BE2C (cell line): ENCODE measurements around the gene RBM44.
"Not testable (repeated sequence)": the region's sequence is repeated elsewhere in the genome, so short reads cannot be mapped to it uniquely, and the experiment has no call there.

Source experiments
- DNase-seq: peaks from one replicate; pipeline ENCODE4 v3.0.0-alpha.2; 2020
- H3K27me3 ChIP-seq: fragments of 250-450 bp; sonication (Bioruptor Pico); 2 replicates; pipeline ENCODE4 v1.5.1; 2020; ENCODE audit warnings: mild to moderate bottlenecking
- H3K36me3 ChIP-seq: fragments of 250-450 bp; sonication (Bioruptor Pico); 2 replicates; pipeline ENCODE4 v1.5.1; 2020; ENCODE audit warnings: mild to moderate bottlenecking
- H3K4me1 ChIP-seq: fragments of 250-450 bp; sonication (Bioruptor Pico); 2 replicates; pipeline ENCODE4 v1.5.1; 2020
- H3K4me3 ChIP-seq: 2 replicates; pipeline ENCODE4 v1.5.1; 2011; ENCODE audit warnings: low read depth, low read length
- H3K9me3 ChIP-seq: fragments of 250-450 bp; sonication (Bioruptor Pico); 2 replicates; pipeline ENCODE4 v1.5.1; 2020
- CTCF ChIP-seq: IDR thresholded peaks from 2 replicates; pipeline ENCODE4 v1.5.1; 2012; ENCODE audit warnings: mild to moderate bottlenecking, low read depth, low read length

Gene RBM44

DNA sequence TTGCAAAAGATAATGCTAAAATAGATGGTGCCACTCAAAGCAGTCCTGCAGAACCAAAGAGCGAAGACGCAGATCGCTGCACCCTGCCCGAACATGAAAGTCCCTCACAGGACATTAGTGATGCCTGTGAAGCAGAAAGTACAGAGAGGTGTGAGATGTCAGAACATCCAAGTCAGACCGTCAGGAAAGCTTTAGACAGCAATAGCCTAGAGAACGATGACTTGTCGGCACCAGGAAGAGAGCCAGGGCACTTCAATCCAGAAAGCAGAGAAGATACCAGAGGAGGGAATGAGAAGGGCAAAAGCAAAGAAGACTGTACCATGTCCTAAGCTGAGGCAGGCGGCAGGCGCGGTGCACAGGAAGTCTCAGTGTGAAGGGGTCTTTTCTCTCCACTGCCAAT is 34.8 kb upstream of the RBM44 start:
- peaks cover 31% of the 10 kb centered on the region for H3K36me3 ChIP-seq

GRCh38 chr2:237765122-237765521 is 33.5 kb upstream of the RBM44 start:
- not testable (repeated sequence) for H3K4me1 ChIP-seq, H3K4me3 ChIP-seq, H3K9me3 ChIP-seq, H3K27me3 ChIP-seq, DNase-seq
- H3K36me3 ChIP-seq, result peaks cover 26% of the 10 kb centered on the region

More for the DNA sequence above, 34.8 kb upstream of the RBM44 start:
- DNase-seq, result no peak
- H3K9me3 ChIP-seq, result no peaks in the 10 kb centered on the region
- H3K4me3 ChIP-seq, result no peak overlapping the region
- H3K27me3 ChIP-seq, result no peaks in the 10 kb centered on the region
- TF ChIP-seq CTCF, result no peak
- no peaks in the 10 kb centered on the region for H3K4me1 ChIP-seq

- DNase-seq, result no peak
- H3K27me3 ChIP-seq, result no peaks in the 10 kb centered on the region
- H3K9me3 ChIP-seq, result no peaks in the 10 kb centered on the region
- no peak for TF ChIP-seq CTCF
- no peak overlapping the region for H3K4me3 ChIP-seq
- no peaks in the 10 kb centered on the region for H3K4me1 ChIP-seq
- H3K36me3 ChIP-seq, result peaks cover 19% of the 10 kb centered on the region
These were observed 32.7 kb upstream of the RBM44 start for GRCh38 chr2:237765875-237766274.

DNA sequence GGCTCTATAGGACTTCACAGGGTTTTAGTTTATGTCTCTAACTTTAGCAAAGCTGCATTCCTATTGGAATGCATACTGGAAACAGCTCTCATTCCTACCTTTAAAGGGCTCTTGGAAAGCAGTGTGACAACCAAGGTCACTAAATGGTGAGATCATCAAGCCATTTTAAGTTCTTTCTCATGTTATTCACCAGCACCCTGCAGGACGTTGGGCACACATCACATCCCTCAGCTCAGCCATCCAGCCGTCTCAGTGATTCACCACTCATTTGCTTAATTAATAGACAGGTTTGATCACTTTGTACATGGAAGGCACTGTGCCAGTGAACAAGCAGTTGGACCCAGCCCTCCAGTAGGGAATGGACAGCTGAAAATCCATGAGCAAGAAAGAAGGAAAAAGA is 32.2 kb upstream of the RBM44 start:
- no peak for DNase-seq

GRCh38 chr2:237772513-237772912 is 26.1 kb upstream of the RBM44 start:
- H3K36me3 ChIP-seq, result no peaks in the 10 kb centered on the region
- TF ChIP-seq CTCF, result no peak
- H3K27me3 ChIP-seq, result no peaks in the 10 kb centered on the region
- H3K4me3 ChIP-seq, result no peak overlapping the region
- H3K9me3 ChIP-seq, result no peaks in the 10 kb centered on the region
- DNase-seq, result no peak
- H3K4me1 ChIP-seq, result no peaks in the 10 kb centered on the region

More for the DNA sequence above, 32.2 kb upstream of the RBM44 start:
- Histone ChIP-seq H3K36me3 (peaks cover 14% of the 10 kb centered on the region), H3K27me3 (no peaks in the 10 kb centered on the region), H3K4me1 (no peaks in the 10 kb centered on the region), H3K4me3 (no peak overlapping the region), H3K9me3 (no peaks in the 10 kb centered on the region)
- no peak for TF ChIP-seq CTCF

- H3K27me3 ChIP-seq, result no peaks in the 10 kb centered on the region
- no peak overlapping the region for H3K4me3 ChIP-seq
- no peaks in the 10 kb centered on the region; the same call in none of the 2 replicates for H3K36me3 ChIP-seq
- no peak for TF ChIP-seq CTCF
- H3K4me1 ChIP-seq, result no peaks in the 10 kb centered on the region
- H3K9me3 ChIP-seq, result no peaks in the 10 kb centered on the region
- no peak for DNase-seq
These were observed 24.8 kb upstream of the RBM44 start for GRCh38 chr2:237773826-237774225.

DNA sequence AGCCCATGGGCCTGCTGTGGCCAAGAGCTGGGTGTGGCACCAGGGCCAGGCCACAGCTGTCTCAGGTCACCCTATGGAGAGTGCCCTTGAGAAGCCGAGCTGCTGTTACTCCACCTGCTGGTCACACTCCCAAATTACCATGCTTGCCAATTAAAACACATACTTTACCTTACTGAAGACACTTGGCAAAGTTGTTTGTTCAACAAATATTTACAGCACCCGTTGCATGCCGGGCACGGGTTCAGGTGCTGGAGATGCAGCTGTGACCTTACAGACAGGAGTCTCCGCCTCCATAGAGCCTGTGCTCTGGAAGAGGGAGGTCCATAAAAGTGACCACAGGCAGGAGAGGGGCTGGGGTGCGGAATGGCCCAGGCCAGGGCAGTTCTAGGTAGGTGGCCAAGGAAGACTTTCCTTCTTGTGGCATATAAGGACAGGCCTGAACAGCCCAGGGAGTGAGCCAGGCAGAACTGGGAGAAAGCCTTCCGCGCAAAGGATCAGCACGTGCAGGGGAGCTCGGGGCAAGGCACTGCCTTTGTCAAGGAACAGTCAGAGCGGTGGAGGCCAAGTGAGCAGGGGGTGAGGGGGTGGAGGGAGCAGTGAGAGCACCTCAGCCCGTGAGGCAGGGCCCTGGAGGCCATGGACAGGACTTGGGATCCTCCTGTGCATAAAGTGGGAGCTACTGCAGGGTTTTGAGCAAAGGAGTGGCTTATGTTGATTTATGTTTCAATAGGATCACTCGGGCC is 23.6 kb upstream of the RBM44 start:
- Histone ChIP-seq H3K27me3 (no peaks in the 10 kb centered on the region), H3K4me3 (no peak overlapping the region), H3K4me1 (no peaks in the 10 kb centered on the region), H3K36me3 (peaks cover 5% of the 10 kb centered on the region), H3K9me3 (no peaks in the 10 kb centered on the region)
- peak; percentile 72 for TF ChIP-seq CTCF
- DNase-seq, result peak; percentile 65
